CD4-positive, alpha-beta T cell treated with Interleukin-1 beta for 1 hour (primary cell): ENCODE measurements around the gene PAIP2.
A peak's percentile ranks its signal among the peaks of the same experiment; 100 is the strongest.
"Not testable (repeated sequence)": the region's sequence is repeated elsewhere in the genome, so short reads cannot be mapped to it uniquely, and the experiment has no call there.

Source experiments
- DNase-seq, 2 donors: peaks; one replicate each; pipeline ENCODE4 v3.0.0-alpha.2; 2020 to 2022

Gene PAIP2

DNA sequence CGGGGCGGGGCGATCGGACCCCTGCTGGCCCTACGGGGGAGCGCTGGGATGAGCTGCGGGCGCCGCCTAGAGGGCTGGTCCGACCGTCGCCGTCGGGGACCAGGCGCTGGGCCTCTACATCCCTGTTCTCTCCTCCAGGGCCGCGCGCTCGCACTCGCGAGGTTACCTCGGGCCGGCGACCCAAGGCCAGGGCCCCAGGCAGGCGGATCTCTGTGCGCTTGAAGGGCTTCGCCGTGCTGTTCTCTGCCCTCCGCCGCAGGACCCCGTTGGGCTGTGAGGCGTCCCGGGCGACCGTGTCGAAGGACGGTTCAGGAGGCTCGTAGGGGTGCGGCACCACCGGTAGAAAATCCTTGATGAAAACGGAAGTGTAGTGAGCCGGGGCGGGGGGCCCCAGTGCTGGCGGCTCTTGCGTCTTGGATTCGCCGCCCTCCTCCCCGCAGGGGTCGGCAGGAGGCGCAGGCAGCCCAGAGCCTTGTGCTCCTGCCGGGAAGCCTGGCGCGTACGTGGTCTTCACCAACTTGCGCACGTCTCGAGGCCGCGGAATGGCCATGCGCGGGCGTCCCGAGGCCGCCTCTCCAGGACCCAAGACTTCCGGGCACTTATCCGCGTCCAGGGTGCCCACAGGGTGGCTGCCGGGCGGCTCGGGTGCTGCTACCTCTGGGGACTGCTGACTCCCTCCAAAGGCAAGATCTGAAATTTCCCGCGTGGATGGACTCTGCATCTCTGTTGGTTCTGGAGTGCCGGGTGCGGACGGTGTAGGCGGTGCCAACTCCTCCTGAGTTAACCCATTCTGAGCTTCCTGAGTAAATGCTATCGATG lies 51.2 kb downstream of the PAIP2 start:
- peak; percentile 81 to 82 for DNase-seq

DNA sequence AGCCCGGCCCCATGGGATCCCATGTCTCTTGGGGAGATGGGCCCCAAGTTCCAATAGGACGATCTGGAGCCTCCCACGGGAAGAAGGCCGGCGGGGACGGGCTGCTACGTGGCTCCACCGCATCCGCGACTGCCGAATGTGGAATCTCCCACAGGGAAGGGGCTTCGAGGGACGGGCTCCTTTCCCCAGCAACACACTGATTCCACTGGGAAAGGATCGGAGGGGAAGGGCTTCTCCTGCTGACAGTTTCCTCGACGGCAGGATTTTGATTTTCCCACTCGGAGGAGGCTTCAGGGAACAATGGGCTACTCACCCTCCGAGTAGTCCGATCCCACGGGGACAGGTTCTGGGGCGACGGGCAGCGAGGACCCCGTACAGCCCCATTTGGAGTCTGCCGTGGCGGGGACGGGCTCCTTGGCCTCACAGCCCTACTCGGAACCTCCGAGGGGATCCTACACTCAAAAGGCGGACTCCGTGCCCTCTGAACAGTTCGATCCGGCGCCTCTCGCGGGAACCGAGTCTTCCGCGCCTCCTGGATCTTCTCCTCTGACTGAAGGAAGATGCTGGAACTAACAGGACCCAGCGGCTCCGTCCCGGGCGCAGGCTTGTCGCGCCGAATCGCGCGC lies 52.0 kb downstream of the PAIP2 start:
- no peak for DNase-seq

DNA sequence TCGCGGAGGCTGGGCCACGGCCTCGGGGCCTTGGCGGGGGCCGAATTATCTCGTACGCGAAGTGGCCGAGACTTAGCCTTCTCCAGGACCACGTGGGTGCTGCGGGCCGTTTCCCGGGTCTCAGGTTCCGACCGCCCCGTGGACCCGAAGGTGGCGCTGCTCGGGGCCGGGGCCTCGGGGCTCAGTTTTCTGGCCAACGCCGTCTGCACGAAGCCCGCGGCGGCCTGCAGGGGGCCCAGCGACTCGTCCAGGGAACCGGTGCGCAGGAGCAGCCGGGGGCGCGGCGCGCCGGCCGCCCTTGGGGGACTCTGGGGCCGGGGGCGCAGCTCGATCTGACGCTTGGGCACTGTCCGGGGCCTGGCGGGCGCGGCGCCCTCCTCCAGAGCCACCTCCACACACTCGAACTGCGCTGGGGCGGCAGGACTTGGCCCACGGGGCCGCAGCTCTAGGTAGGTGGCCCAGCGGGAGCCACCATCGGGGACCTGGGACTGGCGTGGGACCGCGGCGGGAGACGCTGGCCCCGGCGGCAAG lies 52.5 kb downstream of the PAIP2 start:
- peak; percentile 55 to 65 for DNase-seq

DNA sequence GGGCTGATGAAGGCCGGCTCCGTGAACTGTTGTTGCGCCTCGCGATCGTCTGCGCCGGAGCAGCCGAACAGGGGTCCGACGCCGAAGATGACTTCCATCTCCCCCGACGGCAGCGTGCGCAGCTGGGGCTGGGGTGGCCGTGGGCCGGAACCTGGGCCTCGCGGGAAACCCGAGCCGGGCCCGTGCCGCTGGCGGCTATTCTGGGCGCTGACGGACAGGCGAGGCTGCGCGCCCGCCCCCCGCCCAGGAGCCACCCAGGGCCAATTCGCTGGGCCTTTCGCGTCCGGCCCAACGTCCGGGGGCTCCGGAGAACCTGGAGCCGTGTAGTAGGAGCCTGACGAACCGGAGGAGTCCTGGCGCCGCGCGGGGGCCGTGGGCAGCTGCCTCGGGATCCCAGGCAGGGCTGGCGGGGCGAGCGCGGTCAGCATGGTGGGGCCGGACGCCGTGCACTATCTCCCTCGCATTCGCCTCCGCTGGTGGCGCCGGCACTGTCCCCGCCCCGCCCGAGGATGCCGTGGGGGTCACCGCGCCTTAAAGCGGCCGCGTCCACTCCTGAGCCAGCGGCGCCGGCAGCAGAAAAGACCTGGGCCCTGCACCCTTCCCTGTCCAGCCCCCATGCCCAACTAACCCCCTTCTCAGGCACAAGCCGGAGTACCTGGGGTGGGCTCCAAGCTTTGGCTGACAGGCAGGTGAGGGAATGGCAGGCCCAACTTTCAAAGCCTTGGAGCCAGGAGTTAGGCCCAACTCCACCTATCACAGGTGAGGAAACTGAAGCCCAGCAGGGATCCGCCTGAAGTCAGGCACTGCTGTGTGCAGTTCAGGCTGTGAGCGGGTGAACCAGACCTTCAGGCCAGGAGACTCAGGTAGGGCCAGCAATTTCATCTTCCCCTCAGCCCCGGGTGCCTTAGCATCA lies 53.3 kb downstream of the PAIP2 start, which contains the start of gene PROB1:
PROB1 (minus strand) TSS at position 451 of the 913 bp plus-strand sequence; CDS start at position 428, 23 bp downstream.
- no peak for DNase-seq

DNA sequence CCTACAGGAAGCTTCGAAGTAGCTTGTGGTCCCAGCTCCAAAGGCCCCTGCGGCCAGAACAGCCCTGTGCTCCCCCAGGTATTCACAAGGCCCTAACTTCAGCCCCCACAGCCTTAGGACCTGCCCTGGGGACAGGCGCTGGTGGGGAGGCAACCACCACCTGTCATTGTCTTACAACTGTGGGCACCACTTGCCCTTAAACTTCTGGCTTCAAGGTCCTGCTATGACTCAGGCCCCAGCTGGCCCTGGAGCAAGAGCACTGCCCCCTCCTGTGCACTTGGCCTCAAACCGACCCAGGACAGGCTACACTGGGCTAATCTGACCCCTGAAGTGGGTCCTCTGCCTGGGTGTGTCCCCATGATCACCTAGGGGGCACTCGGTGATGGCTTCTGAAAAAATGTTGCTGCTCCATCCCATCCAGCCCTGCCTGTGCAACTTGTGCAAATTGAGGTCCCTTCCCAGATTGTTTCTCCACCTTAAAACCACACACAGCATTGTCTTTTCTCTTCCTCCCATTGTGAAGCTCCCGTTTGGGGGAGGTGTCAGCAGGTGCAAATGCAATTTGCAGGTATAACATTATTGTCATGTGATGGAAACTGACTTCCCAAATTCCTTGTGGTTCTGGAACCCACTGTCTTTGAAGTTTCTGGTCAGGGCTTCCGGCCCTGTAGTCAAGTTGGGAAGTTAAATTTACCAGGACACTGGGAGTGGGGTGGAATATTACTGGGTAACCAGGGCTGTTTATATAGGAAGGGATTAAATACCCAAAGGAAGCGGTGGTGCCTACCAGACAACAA lies 54.4 kb downstream of the PAIP2 start:
- no peak for DNase-seq

DNA sequence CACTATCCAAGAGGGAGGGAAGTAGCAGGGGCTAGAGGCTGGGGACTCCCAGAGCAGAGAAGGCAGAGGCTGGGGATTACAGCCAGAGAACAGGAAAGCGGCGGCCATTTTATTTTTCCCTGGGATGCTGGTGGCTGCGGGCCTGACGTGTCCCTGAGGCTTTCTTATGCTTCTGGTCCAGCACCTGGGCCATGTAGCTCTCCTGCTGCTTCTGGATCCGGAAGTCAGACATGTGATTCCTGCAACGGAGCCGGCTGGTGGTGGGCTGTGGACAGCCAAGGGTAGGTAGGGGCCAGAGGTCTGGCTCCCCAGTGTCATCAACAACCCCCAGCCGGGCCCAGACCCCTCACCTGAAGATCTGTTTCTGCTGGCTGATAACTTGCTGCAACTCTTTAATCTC lies 55.0 kb downstream of the PAIP2 start:
- no peak for DNase-seq

DNA sequence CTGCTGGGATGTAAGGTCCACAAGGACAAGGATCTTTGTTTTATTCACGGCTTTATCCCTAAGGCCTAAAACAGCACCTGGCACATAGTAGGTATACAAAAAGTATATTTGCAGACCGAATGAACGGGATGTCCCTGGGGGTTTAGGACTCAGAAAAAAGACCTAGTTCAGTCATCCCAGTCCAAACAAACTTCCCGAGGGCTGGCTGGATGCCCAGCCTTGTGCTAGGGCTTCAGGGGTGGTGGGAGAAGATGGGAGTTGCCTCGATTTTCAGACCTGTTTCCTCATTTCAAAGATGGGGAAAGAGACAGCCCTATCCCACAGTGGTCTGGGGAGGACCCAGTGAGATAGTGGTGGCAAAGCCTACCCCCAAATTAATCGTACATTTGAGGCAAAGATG lies 56.3 kb downstream of the PAIP2 start:
- DNase-seq = no peak

DNA sequence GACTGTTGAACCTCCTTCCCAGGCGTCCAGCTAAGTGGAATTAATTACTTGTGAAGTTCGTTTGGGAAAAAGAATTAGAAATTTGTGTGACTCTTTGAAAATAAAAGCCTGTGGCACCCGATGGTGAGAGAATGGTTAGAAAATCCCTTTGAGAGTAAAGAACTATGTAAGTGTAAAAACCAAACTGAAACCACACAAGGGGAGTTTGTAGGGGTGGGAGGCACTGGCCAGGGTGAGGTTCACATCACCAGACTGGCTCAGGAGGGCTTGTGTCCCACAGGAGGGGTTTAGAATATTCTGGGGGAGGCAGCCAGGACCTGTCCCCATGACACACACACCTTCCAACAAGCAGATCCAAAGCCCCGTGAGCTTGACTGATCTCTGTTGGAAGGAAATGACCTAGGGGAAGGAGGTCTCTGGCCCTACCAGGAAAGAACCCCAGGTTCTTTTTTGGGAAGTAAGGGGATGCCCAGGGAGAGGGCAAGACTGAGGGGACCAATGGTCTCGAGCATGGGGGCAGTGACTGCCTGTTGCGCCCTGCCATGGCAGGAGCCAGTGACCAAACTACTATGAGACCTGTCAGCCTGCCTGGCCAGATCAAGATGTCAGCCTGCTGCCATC lies 58.0 kb downstream of the PAIP2 start:
- DNase-seq = no peak

DNA sequence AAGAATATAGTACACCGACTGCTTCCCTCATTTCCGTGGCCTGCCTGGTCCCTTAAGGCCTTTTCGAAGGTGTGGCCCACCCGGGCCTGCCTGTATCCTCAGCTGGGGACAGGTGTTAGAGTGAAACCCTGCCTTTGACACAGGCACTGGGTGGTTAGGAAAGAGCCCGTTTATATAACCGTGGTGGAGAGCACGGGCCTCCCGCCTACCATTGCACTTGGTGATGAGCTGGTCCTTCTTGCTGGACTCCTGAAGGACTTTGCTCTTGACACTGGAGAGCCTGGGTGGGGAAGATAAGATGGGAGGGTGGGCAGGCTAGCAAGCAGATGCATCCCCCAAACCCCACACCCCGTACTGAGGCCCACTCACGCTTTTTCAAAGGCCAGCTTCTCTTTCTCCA lies 59.9 kb downstream of the PAIP2 start:
- DNase-seq = no peak

DNA sequence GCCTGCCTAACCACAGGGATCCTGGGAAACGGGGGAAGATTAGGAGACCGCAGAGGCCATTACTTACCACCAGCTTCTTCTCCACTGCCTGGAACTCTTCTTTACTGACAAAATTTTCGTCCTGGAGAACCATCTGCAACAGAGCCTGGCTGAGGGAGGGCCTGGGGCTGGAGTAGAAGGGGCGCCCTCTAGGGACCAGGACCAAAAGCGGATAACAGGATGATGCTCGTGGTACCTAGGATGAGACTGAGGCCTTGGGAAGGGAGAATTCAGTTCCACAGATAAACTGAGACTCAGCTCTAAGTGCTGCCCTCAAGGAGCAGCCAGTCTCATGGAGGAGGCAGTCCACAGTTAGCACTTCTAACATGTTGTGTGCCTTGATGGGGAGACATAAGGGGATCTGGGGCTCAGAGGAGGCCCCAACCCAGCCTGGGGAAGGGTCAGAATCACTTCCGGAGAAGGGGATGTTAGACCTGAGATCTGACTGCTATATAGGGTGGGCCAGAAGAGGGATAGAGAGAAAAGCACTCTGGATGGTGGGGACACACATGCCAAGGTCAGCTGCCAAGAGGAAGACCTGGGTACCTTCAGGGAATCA lies 61.0 kb downstream of the PAIP2 start:
- DNase-seq = peak; percentile 14 to 27

DNA sequence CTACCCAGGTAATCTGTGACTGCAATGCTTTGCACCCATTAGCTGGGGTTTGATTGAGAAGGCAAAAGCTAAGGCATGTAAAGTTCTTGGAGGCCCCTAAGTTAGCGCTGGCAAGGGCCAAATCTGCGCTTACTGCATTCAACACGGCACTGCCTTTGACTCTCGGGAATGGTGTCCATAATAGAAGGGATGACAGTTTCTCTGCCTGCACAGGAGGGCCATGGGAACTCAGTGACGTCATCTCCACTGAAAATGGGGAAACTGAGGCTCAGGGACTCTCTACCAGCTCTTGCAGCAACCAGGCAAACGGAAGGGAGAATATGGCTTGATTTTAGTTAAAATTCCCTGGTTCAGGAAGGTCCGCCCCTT lies 61.7 kb downstream of the PAIP2 start:
- no peak for DNase-seq

DNA sequence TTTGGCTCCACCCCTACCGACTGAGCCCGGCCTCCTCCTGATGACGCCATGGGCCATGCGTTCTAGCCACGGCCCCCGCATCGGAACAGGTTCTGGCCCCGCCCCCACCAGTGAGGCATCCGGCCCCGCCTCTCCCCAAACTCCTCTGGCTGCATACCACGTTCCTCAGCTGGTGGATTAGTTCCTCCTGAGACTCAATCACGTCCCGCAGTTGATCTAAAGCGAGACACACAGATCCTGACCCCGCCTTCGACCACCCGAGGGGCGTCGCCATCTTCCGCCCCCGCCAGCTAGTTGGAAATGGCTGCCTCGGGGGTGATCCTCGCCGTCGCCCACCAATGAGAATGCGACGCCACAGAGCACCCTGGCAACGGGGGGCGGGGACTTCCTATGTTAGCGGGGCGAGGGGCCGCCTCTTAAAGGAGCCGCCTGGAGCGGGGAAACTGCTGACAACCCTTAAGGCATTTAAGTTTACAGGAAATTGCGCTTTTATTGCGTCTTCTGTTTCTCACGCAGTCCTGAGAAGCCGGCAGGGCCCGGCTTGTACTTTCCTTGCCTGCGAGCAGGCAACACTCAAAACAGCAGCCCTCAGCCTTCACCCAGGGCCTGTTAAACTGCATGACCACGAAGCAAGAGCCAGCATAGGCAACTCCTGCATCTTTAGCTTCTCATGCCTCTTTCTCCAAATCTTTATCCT lies 62.3 kb downstream of the PAIP2 start, which contains the start of gene SPATA24:
SPATA24 (minus strand) TSS at position 303 of the 697 bp plus-strand sequence; CDS start at position 274, 29 bp downstream.
- DNase-seq = peak; percentile 97 to 98

DNA sequence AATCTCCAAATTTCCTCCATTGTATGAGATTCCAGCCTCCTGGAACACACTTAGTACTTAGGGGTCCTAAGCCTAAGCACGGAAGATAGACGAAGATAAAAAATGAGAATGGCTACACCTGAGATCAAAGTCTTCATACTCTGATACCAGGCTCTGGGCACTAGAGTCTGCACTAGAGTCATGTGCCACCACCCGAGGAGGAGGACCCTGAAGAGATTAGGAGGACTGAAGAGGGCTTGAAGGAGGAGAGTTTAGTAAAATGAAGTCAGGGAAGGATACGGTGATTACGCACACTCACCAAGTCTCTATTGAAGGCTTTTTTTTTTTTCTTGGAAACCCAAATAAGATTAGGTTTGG lies 62.8 kb downstream of the PAIP2 start:
- no peak for DNase-seq

DNA sequence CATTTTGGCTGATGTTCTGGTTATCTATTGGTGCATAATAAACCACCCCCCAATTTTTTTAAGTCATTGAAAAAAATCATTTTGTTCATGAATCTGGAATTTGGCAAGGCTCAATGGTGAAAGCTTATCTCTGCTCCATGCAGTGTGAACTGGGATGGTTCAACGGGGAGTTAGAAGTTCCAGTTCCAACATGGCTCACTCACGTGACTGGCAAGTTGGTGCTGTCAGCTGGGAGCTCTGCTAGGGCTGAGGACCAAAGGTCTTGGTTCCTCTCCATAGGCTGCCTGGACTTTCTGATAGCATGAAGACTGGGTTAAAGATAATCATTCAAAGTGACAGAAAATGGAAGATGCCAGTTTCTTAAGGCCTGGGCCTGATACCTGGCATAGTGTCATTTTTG lies 65.3 kb downstream of the PAIP2 start:
- no peak for DNase-seq

DNA sequence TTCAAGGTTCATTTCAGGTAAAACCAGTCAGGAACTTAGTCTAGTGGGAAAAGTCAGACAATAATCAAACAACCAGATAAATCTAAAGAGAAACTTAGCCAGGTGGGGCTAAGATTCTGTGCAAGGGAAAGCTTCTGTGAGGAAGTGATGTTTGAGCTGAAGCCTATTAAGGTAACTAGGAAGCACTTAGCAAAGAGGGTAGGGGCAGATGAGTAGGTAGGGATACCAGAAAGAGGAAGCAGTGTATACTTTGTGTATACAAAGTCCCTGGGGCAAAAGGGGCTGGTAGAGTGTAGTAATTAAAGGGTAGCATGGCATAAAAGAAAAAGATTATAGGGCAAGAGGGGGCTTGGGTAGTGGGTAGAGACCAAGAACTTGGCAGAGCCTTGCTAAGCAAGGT lies 65.9 kb downstream of the PAIP2 start:
- no peak for DNase-seq

DNA sequence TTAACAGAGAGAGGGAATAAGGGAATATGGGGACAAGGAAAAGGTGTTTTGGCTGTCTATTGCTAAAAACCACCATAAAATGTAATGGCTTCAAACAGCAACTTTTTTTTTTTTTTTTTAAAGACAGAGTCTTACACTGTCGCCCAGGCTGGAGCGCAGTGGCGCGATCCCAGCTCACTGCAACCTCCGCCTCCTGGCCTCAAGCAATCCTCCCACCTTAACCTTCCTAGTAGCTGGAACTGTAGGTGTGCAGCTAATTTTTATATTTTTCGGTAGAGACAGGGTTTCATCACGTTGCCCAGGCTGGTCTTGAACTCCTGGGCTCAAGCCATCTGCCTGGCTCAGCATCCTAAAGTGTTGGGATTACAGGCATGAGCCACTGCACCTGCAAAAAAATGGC lies 66.5 kb downstream of the PAIP2 start:
- DNase-seq = no peak

DNA sequence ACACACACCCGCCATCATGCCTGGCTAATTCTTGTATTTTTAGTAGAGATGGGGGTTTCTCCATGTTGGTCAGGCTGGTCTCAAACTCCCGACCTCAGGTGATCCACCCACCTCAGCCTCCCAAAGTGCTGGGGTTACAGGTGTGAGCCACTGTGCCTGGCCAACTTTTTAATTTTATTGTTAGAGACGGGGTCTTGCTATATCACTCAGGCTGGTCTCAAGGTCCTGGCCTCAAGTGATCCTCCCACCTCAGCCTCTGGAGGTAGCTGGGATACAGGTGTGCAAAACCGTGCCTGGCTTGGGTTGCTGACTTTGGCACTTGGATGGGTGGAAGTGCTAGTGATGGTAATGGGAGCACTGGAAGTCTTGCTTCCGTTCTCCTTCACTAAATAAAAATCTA lies 67.5 kb downstream of the PAIP2 start:
- DNase-seq = not testable (repeated sequence)

DNA sequence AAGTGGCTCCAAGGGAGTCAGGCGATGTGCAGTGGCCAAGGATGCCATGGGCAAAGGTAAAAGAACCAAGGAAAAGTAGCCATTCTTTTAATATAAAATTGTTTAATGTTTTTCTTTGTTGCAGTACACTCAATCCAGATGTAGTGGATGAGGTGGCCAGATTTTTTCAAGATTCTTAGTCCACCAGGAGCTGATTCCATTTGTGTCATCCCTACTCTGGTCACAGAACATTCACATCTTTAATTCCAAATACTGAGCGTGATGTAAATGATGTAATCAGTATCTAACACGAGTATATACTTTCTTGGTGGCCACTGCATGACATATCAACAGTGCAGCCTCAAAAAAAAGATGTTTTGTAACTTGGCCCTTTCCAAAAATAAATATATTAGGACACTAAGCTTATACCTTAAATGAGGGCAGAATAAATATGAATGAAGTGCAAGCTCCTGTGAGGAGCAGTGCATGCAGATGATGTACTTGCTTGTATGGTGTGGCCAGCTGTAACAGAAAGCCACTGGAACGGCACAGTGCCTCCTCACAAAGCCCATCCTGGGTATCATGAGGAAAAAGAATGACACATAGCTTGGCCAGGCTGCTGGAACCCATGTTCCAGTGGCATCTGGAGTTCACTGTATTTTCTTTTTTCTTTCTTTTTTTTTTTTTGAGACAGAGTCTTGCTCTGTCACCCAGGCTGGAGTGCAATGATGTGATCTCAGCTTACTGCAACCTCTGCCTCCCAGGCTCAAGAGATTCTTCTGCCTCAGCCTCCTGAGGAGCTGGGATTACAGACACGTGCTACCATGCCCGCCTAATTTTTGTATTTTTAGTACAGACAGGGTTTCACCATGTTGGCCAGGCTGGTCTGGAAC lies 68.7 kb downstream of the PAIP2 start:
- no peak for DNase-seq

DNA sequence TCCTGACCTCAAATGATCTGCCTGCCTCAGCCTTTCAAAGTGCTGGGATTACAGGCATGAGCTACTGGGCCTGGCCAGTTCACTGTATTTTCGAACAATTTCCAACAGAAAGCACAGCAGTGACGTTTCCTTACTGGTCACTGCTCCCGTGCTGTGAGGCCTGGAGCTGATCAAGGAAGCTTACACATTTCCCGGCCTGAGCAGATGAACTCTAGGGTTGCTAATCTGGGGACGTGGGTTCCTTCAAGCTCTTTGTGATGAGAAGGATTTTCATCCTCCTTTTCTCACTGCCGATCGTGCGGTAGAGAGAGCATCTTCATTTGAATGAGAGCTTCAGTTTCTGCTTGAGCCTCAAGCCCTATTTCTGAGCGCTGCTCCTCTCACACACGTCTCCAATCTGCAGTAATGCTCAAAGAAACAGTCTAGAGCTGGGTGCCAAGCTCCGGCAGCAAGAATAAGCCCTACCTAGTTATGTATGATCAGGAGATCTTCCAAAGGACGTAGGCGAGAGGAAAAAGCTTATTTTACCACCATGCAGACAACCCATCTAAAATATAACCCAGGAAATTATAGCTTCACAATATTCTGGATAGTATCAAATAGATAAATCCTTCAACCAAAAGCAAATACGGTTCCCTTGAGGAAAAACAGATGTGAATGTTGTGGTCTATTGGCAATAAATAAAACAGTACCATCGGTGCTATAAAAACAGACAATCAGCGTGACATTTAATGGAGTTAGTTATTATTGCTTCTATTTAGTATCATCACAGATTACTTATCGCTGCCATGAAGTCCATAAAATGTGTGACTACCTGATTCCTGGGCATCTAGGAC lies 69.6 kb downstream of the PAIP2 start:
- no peak for DNase-seq
